ENCODE measurements around the gene OPHN1.
"Not testable (repeated sequence)": the region's sequence is repeated elsewhere in the genome, so short reads cannot be mapped to it uniquely, and the experiment has no call there.

The OPHN1 gene

GRCh38 chrX:68411729-68412128, 21.6 kb downstream of the OPHN1 start:
- no peak for ATAC-seq (replicated peaks)

GRCh38 chrX:68409194-68409593, 24.1 kb downstream of the OPHN1 start:
- DNase-seq, result no peak
- H3K27ac Mint-ChIP-seq, result no peak overlapping the region
- ATAC-seq (replicated peaks), result no peak
- no peaks in the 10 kb centered on the region for H3K9me3 Mint-ChIP-seq
- no peak overlapping the region for H3K4me3 Mint-ChIP-seq
- peaks cover 0 to 11% of the 10 kb centered on the region in 2 donors for H3K27me3 Mint-ChIP-seq
- H3K4me1 Mint-ChIP-seq, result no peaks in the 10 kb centered on the region
- no peaks in the 10 kb centered on the region for H3K36me3 Mint-ChIP-seq

More at GRCh38 chrX:68411729-68412128, 21.6 kb downstream of the OPHN1 start:
- Mint-ChIP-seq H3K4me1 (no peaks in the 10 kb centered on the region), H3K27ac (no peak overlapping the region), H3K9me3 (no peaks in the 10 kb centered on the region), H3K27me3 (peaks cover 0 to 11% of the 10 kb centered on the region in 2 donors), H3K36me3 (no peaks in the 10 kb centered on the region), H3K4me3 (no peak overlapping the region)
- no peak for DNase-seq

- no peak for DNase-seq
- Mint-ChIP-seq H3K4me3 (no peak overlapping the region), H3K36me3 (no peaks in the 10 kb centered on the region), H3K9me3 (no peaks in the 10 kb centered on the region), H3K27ac (no peak overlapping the region), H3K27me3 (peaks cover 0 to 6% of the 10 kb centered on the region in 2 donors), H3K4me1 (no peaks in the 10 kb centered on the region)
- ATAC-seq (replicated peaks), result no peak
These were observed 29.8 kb downstream of the OPHN1 start for GRCh38 chrX:68403522-68403921.

GRCh38 chrX:68403038-68403437, 30.3 kb downstream of the OPHN1 start:
- Mint-ChIP-seq H3K27me3 (peaks cover 0 to 6% of the 10 kb centered on the region in 2 donors), H3K36me3 (no peaks in the 10 kb centered on the region), H3K27ac (no peak overlapping the region), H3K4me1 (no peaks in the 10 kb centered on the region), H3K4me3 (no peak overlapping the region), H3K9me3 (no peaks in the 10 kb centered on the region)
- ATAC-seq (replicated peaks) (no peak), DNase-seq (no peak)

- Mint-ChIP-seq H3K9me3 (no peaks in the 10 kb centered on the region), H3K27me3 (peaks cover 4 to 6% of the 10 kb centered on the region in 2 donors), H3K36me3 (no peaks in the 10 kb centered on the region), H3K27ac (no peak overlapping the region), H3K4me1 (no peaks in the 10 kb centered on the region), H3K4me3 (no peak overlapping the region)
- no peak for DNase-seq
- no peak for ATAC-seq (replicated peaks)
These were observed 31.2 kb downstream of the OPHN1 start for GRCh38 chrX:68402094-68402493.

GRCh38 chrX:68398291-68398690, 35.0 kb downstream of the OPHN1 start:
- DNase-seq (no peak), ATAC-seq (replicated peaks) (no peak)
- Mint-ChIP-seq H3K4me3 (no peak overlapping the region), H3K36me3 (no peaks in the 10 kb centered on the region), H3K27ac (no peak overlapping the region), H3K27me3 (peaks cover 4 to 6% of the 10 kb centered on the region in 2 donors), H3K9me3 (no peaks in the 10 kb centered on the region), H3K4me1 (no peaks in the 10 kb centered on the region)

- H3K36me3 Mint-ChIP-seq, result no peaks in the 10 kb centered on the region
- ATAC-seq (replicated peaks) (no peak), DNase-seq (no peak)
- H3K27ac Mint-ChIP-seq, result no peak overlapping the region
- peaks cover 4 to 6% of the 10 kb centered on the region in 2 donors for H3K27me3 Mint-ChIP-seq
- H3K4me3 Mint-ChIP-seq, result no peak overlapping the region
- H3K9me3 Mint-ChIP-seq, result no peaks in the 10 kb centered on the region
- H3K4me1 Mint-ChIP-seq, result no peaks in the 10 kb centered on the region
These were observed 36.3 kb downstream of the OPHN1 start for GRCh38 chrX:68396953-68397352.

GRCh38 chrX:68389419-68389960, 43.8 kb downstream of the OPHN1 start:
- H3K27me3 Mint-ChIP-seq; H3K4me3 Mint-ChIP-seq; ATAC-seq (replicated peaks); DNase-seq; H3K9me3 Mint-ChIP-seq; H3K36me3 Mint-ChIP-seq; H3K27ac Mint-ChIP-seq; H3K4me1 Mint-ChIP-seq: not testable (repeated sequence)

GRCh38 chrX:68387776-68388175, 45.5 kb downstream of the OPHN1 start:
- DNase-seq (no peak), ATAC-seq (replicated peaks) (no peak)
- H3K27ac Mint-ChIP-seq, result no peak overlapping the region
- no peaks in the 10 kb centered on the region for H3K9me3 Mint-ChIP-seq
- H3K4me3 Mint-ChIP-seq, result no peak overlapping the region
- H3K4me1 Mint-ChIP-seq, result no peaks in the 10 kb centered on the region
- no peaks in the 10 kb centered on the region for H3K36me3 Mint-ChIP-seq
- H3K27me3 Mint-ChIP-seq, result peaks cover 4 to 5% of the 10 kb centered on the region in 2 donors

GRCh38 chrX:68383540-68383939, 49.8 kb downstream of the OPHN1 start:
- Mint-ChIP-seq H3K9me3 (no peaks in the 10 kb centered on the region), H3K36me3 (no peaks in the 10 kb centered on the region), H3K27me3 (peaks cover 4 to 5% of the 10 kb centered on the region in 2 donors), H3K27ac (no peak overlapping the region), H3K4me1 (no peaks in the 10 kb centered on the region), H3K4me3 (no peak overlapping the region)
- ATAC-seq (replicated peaks), result no peak
- no peak for DNase-seq

- not testable (repeated sequence) for H3K27ac Mint-ChIP-seq; H3K36me3 Mint-ChIP-seq; H3K9me3 Mint-ChIP-seq; H3K4me3 Mint-ChIP-seq; H3K4me1 Mint-ChIP-seq; ATAC-seq (replicated peaks); H3K27me3 Mint-ChIP-seq; DNase-seq
These were observed 55.7 kb downstream of the OPHN1 start for GRCh38 chrX:68377579-68377978.

GRCh38 chrX:68376373-68376772, 56.9 kb downstream of the OPHN1 start:
- peaks cover 0 to 4% of the 10 kb centered on the region in 2 donors for H3K9me3 Mint-ChIP-seq
- H3K4me1 Mint-ChIP-seq, result no peaks in the 10 kb centered on the region
- ATAC-seq (replicated peaks) (no peak), DNase-seq (no peak)
- no peaks in the 10 kb centered on the region for H3K27me3 Mint-ChIP-seq
- H3K36me3 Mint-ChIP-seq, result no peaks in the 10 kb centered on the region
- no peak overlapping the region for H3K4me3 Mint-ChIP-seq
- no peak overlapping the region for H3K27ac Mint-ChIP-seq

GRCh38 chrX:68375803-68376202, 57.5 kb downstream of the OPHN1 start:
- ATAC-seq (replicated peaks), result no peak
- Mint-ChIP-seq H3K4me3 (no peak overlapping the region), H3K9me3 (peaks cover 0 to 4% of the 10 kb centered on the region in 2 donors), H3K36me3 (no peaks in the 10 kb centered on the region), H3K27ac (no peak overlapping the region), H3K27me3 (no peaks in the 10 kb centered on the region), H3K4me1 (no peaks in the 10 kb centered on the region)
- DNase-seq, result no peak

- Mint-ChIP-seq H3K27me3 (peaks cover 0 to 4% of the 10 kb centered on the region in 2 donors), H3K4me1 (no peaks in the 10 kb centered on the region), H3K27ac (no peak overlapping the region), H3K4me3 (no peak overlapping the region), H3K9me3 (peaks cover 6 to 13% of the 10 kb centered on the region in 2 donors), H3K36me3 (peaks cover 0 to 4% of the 10 kb centered on the region in 2 donors)
- no peak for DNase-seq
- ATAC-seq (replicated peaks), result no peak
These were observed 60.6 kb downstream of the OPHN1 start for GRCh38 chrX:68372665-68373064.

GRCh38 chrX:68369559-68369958, 63.7 kb downstream of the OPHN1 start:
- Mint-ChIP-seq H3K4me3 (no peak overlapping the region), H3K36me3 (peaks cover 0 to 4% of the 10 kb centered on the region in 2 donors), H3K27ac (no peak overlapping the region), H3K9me3 (peaks cover 6 to 13% of the 10 kb centered on the region in 2 donors), H3K4me1 (no peaks in the 10 kb centered on the region), H3K27me3 (peaks cover 0 to 4% of the 10 kb centered on the region in 2 donors)
- no peak for ATAC-seq (replicated peaks)
- no peak for DNase-seq

GRCh38 chrX:68365341-68365740, 68.0 kb downstream of the OPHN1 start:
- Mint-ChIP-seq H3K27me3 (peaks cover 0 to 4% of the 10 kb centered on the region in 2 donors), H3K27ac (no peak overlapping the region), H3K4me1 (no peaks in the 10 kb centered on the region), H3K36me3 (peaks cover 0 to 4% of the 10 kb centered on the region in 2 donors), H3K4me3 (no peak overlapping the region), H3K9me3 (peaks cover 6 to 9% of the 10 kb centered on the region in 2 donors)
- ATAC-seq (replicated peaks) (no peak), DNase-seq (no peak)
